Activated CD8-positive, alpha-beta T cell treated with anti-CD3 and anti-CD28 coated beads for 36 hours (primary cell): ENCODE measurements around the gene SARS1. TPM values are rescaled to one million over a fixed set of nuclear protein-coding genes. Genes with fewer than 3 reads are reported as not detected.

Source experiments
- ATAC-seq: fragments of 200-7000 bp; cut with Tn5 transposase; one replicate; pipeline ENCODE4 v1.10.0; 2021; ENCODE audit warnings: mild to moderate bottlenecking, moderate library complexity
- CTCF ChIA-PET: fragments of 350-600 bp; sonication (Branson Sonifier 250); formaldehyde crosslinking; loops from one replicate; lab custom pipeline; 2021; ENCODE audit warnings: antibody characterized with exemption; lab: Charles Lee
- POLR2A ChIA-PET: fragments of 350-600 bp; sonication (Branson Sonifier 250); formaldehyde crosslinking; loops from one replicate; lab custom pipeline; 2021; ENCODE audit warnings: antibody characterized with exemption; lab: Charles Lee
- DNase-seq: peaks from one replicate; pipeline ENCODE4 v3.0.0-alpha.2; 2020
- H3K27ac Mint-ChIP-seq: one replicate; pipeline ENCODE4 v1.8.0; 2021; ENCODE audit warnings: mild to moderate bottlenecking, mixed read lengths
- H3K27me3 Mint-ChIP-seq: one replicate; pipeline ENCODE4 v1.8.0; 2021; ENCODE audit warnings: mixed read lengths
- H3K36me3 Mint-ChIP-seq: one replicate; pipeline ENCODE4 v1.8.0; 2021; ENCODE audit warnings: low read depth, mixed read lengths
- H3K4me1 Mint-ChIP-seq: one replicate; pipeline ENCODE4 v1.8.0; 2021; ENCODE audit warnings: low read depth, mixed read lengths
- H3K4me3 Mint-ChIP-seq: one replicate; pipeline ENCODE4 v1.8.0; 2021; ENCODE audit warnings: mild to moderate bottlenecking, moderate library complexity, mixed read lengths
- H3K9me3 Mint-ChIP-seq: one replicate; pipeline ENCODE4 v1.8.0; 2021; ENCODE audit warnings: mixed read lengths
- intact Hi-C: fragments of 100-400 bp; cut with micrococcal nuclease; formaldehyde crosslinking; loops from one replicate; pipeline ENCODE4 v1.10.0; 2022
- total RNA-seq, 2 experiments: library from RNA; stranded (reverse); gene quantifications; one replicate each; pipeline ENCODE4 v1.2.3, GENCODE V29; 2021
- TF ChIP-seq, protein P1 (sequence below): fragments of 200-600 bp; IDR thresholded peaks from one replicate; pipeline ENCODE4 v1.8.0; 2022; ENCODE audit warnings: antibody characterized with exemption, mild to moderate bottlenecking

Gene SARS1
- total RNA-seq, 2 experiments from 2014 or later = 226 to 228 TPM

DNA sequence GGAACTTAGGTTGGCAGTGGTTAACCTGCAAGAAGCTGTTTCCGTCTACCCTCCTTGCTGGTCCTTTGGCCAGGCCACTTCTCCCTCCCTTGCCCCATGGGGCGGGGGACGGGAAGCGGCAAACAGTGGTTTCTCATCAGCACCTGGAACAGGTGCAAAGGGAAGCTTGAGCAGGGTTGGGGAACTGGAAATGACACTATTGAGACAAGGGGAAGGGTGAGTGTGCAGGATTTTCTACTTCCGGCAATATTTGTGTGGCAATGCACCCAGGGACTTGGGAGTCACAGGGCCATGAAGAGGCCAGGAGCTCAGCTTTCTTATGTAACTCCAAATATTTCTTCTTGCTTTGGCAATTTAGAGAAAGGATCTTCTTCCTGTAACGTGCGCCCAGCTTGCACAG lies 29.0 kb upstream of the SARS1 start:
- CTCF ChIA-PET = no interaction called here
- POLR2A ChIA-PET = no interaction called here
- Mint-ChIP-seq H3K4me3 (no peak overlapping the region), H3K4me1 (no peaks in the 10 kb centered on the region), H3K27ac (no peak overlapping the region), H3K9me3 (no peaks in the 10 kb centered on the region), H3K36me3 (no peaks in the 10 kb centered on the region), H3K27me3 (no peaks in the 10 kb centered on the region)
- no peak for ATAC-seq
- intact Hi-C loops = no loop called here
- TF ChIP-seq, protein P1, sequence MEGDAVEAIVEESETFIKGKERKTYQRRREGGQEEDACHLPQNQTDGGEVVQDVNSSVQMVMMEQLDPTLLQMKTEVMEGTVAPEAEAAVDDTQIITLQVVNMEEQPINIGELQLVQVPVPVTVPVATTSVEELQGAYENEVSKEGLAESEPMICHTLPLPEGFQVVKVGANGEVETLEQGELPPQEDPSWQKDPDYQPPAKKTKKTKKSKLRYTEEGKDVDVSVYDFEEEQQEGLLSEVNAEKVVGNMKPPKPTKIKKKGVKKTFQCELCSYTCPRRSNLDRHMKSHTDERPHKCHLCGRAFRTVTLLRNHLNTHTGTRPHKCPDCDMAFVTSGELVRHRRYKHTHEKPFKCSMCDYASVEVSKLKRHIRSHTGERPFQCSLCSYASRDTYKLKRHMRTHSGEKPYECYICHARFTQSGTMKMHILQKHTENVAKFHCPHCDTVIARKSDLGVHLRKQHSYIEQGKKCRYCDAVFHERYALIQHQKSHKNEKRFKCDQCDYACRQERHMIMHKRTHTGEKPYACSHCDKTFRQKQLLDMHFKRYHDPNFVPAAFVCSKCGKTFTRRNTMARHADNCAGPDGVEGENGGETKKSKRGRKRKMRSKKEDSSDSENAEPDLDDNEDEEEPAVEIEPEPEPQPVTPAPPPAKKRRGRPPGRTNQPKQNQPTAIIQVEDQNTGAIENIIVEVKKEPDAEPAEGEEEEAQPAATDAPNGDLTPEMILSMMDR = no peak
- DNase-seq = no peak

DNA sequence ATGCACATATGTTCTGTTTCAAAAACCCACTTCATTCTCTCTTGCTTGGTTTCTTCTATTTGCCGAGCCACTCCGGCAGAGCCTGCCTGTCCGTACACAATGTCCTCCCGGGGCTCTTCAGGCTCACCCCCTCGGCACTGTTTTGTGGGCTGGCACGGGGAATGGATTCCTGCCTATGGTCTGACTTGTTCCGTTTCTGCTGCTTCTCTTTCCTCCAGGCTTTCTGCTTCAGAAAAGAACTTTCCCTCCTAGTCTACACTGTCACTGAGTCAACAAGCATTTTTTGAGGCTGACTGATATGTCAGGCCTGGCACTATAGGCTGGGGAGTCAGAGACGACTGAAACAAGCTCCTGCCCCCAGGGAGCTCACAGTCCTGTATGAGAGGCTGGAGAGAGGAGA lies 28.4 kb upstream of the SARS1 start:
- CTCF ChIA-PET = no interaction called here
- Mint-ChIP-seq H3K4me1 (no peaks in the 10 kb centered on the region), H3K9me3 (no peaks in the 10 kb centered on the region), H3K36me3 (no peaks in the 10 kb centered on the region), H3K27ac (no peak overlapping the region), H3K27me3 (no peaks in the 10 kb centered on the region), H3K4me3 (no peak overlapping the region)
- intact Hi-C loops = no loop called here
- POLR2A ChIA-PET = interaction anchor here (1.1 kb wide), 1 partner anchor 50 kb away, joined by 3 read pairs; no protein-coding TSS in a partner anchor
- TF ChIP-seq, protein P1 = no peak
- DNase-seq (no peak), ATAC-seq (no peak)

DNA sequence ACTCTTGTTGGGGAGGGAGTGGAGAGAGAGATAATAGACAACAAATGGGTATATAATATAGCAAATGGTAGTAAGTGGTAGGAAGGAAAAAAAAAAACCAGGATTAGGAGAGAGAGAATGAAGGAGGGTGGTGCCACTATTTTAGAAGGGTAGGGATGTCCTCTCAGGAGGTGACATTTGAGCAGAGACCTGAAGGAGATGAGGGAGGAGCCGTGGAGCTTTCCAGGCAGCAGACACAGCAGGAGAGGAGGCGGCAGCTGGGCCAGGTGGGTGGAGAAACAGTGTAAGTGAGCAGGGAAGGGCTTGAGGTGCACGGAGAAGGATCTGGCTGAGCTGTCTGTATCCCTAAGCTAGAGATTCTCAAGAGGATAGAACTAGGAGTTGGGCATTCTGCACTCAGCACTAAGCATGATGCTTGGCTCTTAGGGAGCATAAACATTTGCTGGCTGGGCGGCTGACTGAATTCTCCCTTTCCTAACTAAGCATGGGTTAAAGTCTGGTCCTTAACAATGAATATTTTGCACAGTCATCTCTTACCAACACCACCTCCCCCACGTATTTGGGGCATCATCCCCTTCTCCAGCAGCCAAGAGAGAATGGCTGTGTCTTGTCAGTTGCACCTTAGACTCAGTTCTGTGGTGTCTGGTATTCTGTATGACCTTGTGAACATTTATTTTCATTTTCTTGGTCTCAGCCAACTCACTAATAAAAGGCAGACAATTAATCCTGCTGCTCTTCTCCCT lies 27.6 kb upstream of the SARS1 start:
- POLR2A ChIA-PET = interaction anchor here (1.1 kb wide), 1 partner anchor 51 kb away, joined by 3 read pairs; no protein-coding TSS in a partner anchor
- Mint-ChIP-seq H3K9me3 (no peaks in the 10 kb centered on the region), H3K27ac (no peak overlapping the region), H3K4me3 (no peak overlapping the region), H3K27me3 (no peaks in the 10 kb centered on the region), H3K4me1 (no peaks in the 10 kb centered on the region), H3K36me3 (no peaks in the 10 kb centered on the region)
- TF ChIP-seq, protein P1 = no peak
- intact Hi-C loops = no loop called here
- CTCF ChIA-PET = no interaction called here
- DNase-seq (no peak), ATAC-seq (no peak)

DNA sequence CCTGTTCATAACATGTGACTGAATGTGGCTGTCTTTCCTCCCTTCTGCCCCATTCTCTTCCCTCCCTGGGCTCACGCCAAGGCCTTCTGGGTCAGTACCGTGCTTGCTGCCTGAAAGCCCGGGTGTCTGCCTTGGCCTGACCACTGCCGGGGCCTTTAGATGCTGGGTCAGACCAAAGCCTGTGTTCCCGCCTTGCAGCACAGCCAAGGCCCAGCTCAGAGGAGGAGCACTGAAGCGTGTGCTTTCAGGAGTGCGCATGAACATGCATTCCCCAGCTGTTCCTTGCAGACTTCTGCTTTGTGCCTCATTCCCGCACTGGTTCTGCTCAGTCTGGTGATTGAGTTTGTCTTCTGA lies 27.0 kb upstream of the SARS1 start:
- no peaks in the 10 kb centered on the region for H3K4me1 Mint-ChIP-seq
- ChIA-PET CTCF (no interaction called here), POLR2A (interaction anchor here (1.5 kb wide), 1 partner anchor 71 kb away, joined by 3 read pairs; no protein-coding TSS in a partner anchor)
- H3K27me3 Mint-ChIP-seq = no peaks in the 10 kb centered on the region
- H3K4me3 Mint-ChIP-seq = no peak overlapping the region
- TF ChIP-seq, protein P1 = no peak
- no peaks in the 10 kb centered on the region for H3K9me3 Mint-ChIP-seq
- DNase-seq (no peak), ATAC-seq (no peak)
- intact Hi-C loops = no loop called here
- no peaks in the 10 kb centered on the region for H3K36me3 Mint-ChIP-seq
- H3K27ac Mint-ChIP-seq = no peak overlapping the region

DNA sequence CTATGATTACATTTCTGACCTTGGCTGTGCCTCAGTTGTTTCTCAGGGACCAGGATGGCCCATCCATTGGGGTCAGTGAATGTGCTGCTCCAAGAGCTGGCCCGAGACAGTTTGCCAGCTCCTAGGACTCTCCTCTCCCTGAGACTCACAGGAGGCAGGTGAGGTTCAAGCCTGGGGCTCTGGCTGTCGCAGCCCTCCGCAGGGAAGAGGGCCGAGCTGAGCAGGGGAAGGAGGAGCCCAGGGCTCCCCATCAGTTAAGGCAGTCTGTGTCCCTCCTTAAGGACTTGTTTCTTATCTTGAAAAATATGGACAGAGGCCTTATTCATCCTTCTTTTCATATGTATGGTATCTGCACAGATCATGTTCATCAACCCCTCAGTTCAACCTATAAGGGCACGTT lies 26.6 kb upstream of the SARS1 start:
- no peak for DNase-seq
- no peaks in the 10 kb centered on the region for H3K4me1 Mint-ChIP-seq
- TF ChIP-seq, protein P1 = no peak
- no peaks in the 10 kb centered on the region for H3K36me3 Mint-ChIP-seq
- ChIA-PET CTCF (no interaction called here), POLR2A (interaction anchor here (1.5 kb wide), 1 partner anchor 71 kb away, joined by 3 read pairs; no protein-coding TSS in a partner anchor)
- no peak for ATAC-seq
- H3K4me3 Mint-ChIP-seq = no peak overlapping the region
- no peaks in the 10 kb centered on the region for H3K27me3 Mint-ChIP-seq
- no peak overlapping the region for H3K27ac Mint-ChIP-seq
- intact Hi-C loops = no loop called here
- H3K9me3 Mint-ChIP-seq = no peaks in the 10 kb centered on the region
